Duodenal mucosa (tissue), 2 donors: ENCODE data around the gene ANKS1A.

Source experiments
- H3K27ac ChIP-seq: one replicate; pipeline ENCODE4 v1.7.0; 2013; ENCODE audit warnings: low read depth, low read length
- H3K27me3 ChIP-seq, 2 donors: one replicate each; pipeline ENCODE4 v1.7.0; 2013; ENCODE audit warnings: low read length in 2 of 2, control low read depth in 1 of 2; ENCODE audit not compliant: insufficient read depth in 2 of 2, control insufficient read depth in 1 of 2
- H3K36me3 ChIP-seq, 2 donors: one replicate each; pipeline ENCODE4 v1.7.0; 2013; ENCODE audit warnings: low read length in 2 of 2, control low read depth in 1 of 2; ENCODE audit not compliant: insufficient read depth in 2 of 2, control insufficient read depth in 1 of 2
- H3K4me1 ChIP-seq, 2 donors: one replicate each; pipeline ENCODE4 v1.7.0; 2013; ENCODE audit warnings: low read length in 2 of 2, control low read depth in 1 of 2; ENCODE audit not compliant: insufficient read depth in 2 of 2, control insufficient read depth in 1 of 2
- H3K4me3 ChIP-seq, 2 donors: one replicate each; pipeline ENCODE4 v1.7.0; 2013; ENCODE audit warnings: low read length in 2 of 2, low read depth in 1 of 2
- H3K9ac ChIP-seq, 2 donors: one replicate each; pipeline ENCODE4 v1.7.0; 2013; ENCODE audit warnings: low read length in 2 of 2, low read depth in 1 of 2
- H3K9me3 ChIP-seq, 2 donors: one replicate each; pipeline ENCODE4 v1.7.0; 2013; ENCODE audit warnings: low read length in 2 of 2, control low read depth in 1 of 2; ENCODE audit not compliant: control insufficient read depth in 1 of 2

Gene ANKS1A

DNA sequence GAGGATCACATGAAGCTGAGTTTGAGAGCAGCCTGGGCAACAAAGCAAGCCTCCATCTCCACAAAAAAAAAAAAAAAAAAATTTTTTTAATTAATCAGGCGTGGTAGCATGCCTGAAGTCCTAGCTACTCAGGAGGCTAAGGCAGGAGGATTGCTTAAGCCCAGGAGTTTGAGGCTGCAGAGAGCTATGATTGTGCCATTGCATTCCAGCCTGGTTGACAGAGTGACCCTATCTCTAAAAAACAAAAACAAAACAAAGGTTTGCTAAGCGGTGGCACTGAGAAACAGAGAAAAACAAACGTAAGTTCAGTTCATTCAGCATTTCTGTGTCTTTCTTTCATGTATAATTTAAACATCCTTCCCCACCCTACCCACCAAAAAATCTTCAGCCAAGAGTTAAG, 78.4 kb downstream of the ANKS1A start:
- H3K4me1 ChIP-seq: no peaks in the 10 kb centered on the region
- no peak overlapping the region for H3K9ac ChIP-seq
- H3K36me3 ChIP-seq: peaks cover 0 to 26% of the 10 kb centered on the region in 2 donors
- H3K9me3 ChIP-seq: no peaks in the 10 kb centered on the region
- no peak overlapping the region for H3K27ac ChIP-seq
- no peak overlapping the region for H3K4me3 ChIP-seq
- H3K27me3 ChIP-seq: no peaks in the 10 kb centered on the region

DNA sequence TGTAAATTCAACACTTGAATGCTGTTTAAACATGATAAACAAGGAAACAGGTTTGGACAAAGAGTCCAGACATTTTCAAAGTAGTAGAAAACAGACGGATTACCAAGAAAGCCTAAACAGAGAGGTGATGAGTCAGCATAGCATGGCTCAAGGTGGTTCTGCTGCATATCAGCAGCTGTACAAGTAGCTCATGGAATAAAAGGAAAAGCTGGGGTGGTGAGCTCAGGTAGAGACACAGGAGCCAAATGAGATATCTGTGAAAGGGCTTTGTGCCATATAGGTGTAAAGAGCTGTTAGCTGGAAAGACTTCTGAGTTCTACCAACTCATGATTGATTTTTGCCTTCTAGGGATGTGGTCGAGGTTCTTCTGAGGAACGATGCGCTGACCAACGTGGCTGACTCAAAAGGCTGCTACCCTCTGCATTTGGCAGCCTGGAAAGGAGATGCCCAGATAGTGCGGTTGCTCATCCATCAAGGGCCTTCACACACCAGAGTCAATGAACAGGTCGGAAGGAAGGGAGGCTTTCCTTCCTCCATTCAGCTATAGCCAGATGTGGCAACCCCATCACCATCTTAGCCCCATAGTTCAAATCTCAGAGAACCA, 80.7 kb downstream of the ANKS1A start:
- Histone ChIP-seq H3K9me3 (no peaks in the 10 kb centered on the region), H3K4me3 (no peak overlapping the region), H3K9ac (no peak overlapping the region), H3K27me3 (no peaks in the 10 kb centered on the region), H3K27ac (no peak overlapping the region), H3K36me3 (peaks cover 5 to 28% of the 10 kb centered on the region in 2 donors), H3K4me1 (no peaks in the 10 kb centered on the region)

DNA sequence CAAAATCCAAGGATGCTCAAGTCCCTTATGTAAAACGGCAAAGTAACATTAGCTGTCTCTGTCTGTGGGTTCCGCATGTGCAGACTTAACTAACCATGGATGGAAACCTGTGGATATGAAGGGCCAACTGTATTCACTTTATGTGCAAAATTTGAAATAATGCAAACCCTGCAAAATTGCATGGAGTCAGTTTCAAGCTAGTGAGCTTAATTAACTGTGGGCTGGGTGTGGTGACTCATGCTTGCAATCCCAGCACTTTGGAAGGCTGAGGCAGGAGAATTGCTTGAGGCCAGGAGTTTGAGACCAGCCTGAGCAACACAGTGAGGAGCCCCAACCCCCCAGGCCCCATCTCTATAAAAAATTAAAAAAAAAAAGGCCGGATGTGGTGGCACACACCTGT, 81.4 kb downstream of the ANKS1A start:
- Histone ChIP-seq H3K27me3 (no peaks in the 10 kb centered on the region), H3K36me3 (peaks cover 5 to 28% of the 10 kb centered on the region in 2 donors), H3K4me1 (no peaks in the 10 kb centered on the region), H3K27ac (no peak overlapping the region), H3K4me3 (no peak overlapping the region), H3K9ac (no peak overlapping the region), H3K9me3 (no peaks in the 10 kb centered on the region)

- Histone ChIP-seq H3K27me3 (no peaks in the 10 kb centered on the region), H3K9ac (no peak overlapping the region), H3K4me1 (no peaks in the 10 kb centered on the region), H3K36me3 (peaks cover 5 to 28% of the 10 kb centered on the region in 2 donors), H3K4me3 (no peak overlapping the region), H3K9me3 (no peaks in the 10 kb centered on the region), H3K27ac (no peak overlapping the region)
These were observed 81.9 kb downstream of the ANKS1A start for GRCh38 chr6:34970957-34971356.

- H3K9ac ChIP-seq: no peak overlapping the region
- H3K36me3 ChIP-seq: peaks cover 5 to 25% of the 10 kb centered on the region in 2 donors
- H3K27me3 ChIP-seq: no peaks in the 10 kb centered on the region
- no peak overlapping the region for H3K27ac ChIP-seq
- H3K4me1 ChIP-seq: no peaks in the 10 kb centered on the region
- H3K9me3 ChIP-seq: no peaks in the 10 kb centered on the region
- no peak overlapping the region for H3K4me3 ChIP-seq
These were observed 84.6 kb downstream of the ANKS1A start for GRCh38 chr6:34973547-34974248.

DNA sequence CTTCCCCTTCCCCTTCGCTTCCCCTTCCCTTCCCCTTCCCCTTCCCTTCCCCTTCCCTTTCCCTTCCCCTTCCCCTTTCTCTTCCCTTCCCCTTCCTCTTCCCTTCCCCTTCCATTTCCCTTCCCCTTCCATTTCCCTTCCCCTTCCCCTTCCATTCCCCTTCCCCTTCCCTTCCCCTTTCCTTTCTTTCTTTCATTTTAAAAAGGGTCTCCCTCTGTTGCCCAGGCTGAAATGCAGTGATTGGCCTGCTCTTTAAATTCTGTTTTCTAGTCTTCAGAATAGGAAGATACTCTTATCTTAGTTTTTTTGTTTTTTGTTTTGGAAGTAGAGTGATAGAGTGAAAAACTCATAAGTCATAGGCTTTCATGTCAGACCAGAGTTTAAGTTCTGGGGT, 85.2 kb downstream of the ANKS1A start:
- Histone ChIP-seq H3K9ac (no peak overlapping the region), H3K4me3 (no peak overlapping the region), H3K27me3 (no peaks in the 10 kb centered on the region), H3K27ac (no peak overlapping the region), H3K4me1 (no peaks in the 10 kb centered on the region), H3K36me3 (peaks cover 5 to 25% of the 10 kb centered on the region in 2 donors), H3K9me3 (no peaks in the 10 kb centered on the region)

GRCh38 chr6:34976239-34976638, 87.2 kb downstream of the ANKS1A start:
- Histone ChIP-seq H3K4me1 (no peaks in the 10 kb centered on the region), H3K9me3 (no peaks in the 10 kb centered on the region), H3K36me3 (peaks cover 5 to 12% of the 10 kb centered on the region in 2 donors), H3K27ac (no peak overlapping the region), H3K9ac (no peak overlapping the region), H3K27me3 (no peaks in the 10 kb centered on the region), H3K4me3 (no peak overlapping the region)

GRCh38 chr6:34979218-34979617, 90.2 kb downstream of the ANKS1A start:
- Histone ChIP-seq H3K4me3 (no peak overlapping the region), H3K27me3 (no peaks in the 10 kb centered on the region), H3K4me1 (no peaks in the 10 kb centered on the region), H3K9ac (no peak overlapping the region), H3K36me3 (peaks cover 2 to 27% of the 10 kb centered on the region in 2 donors), H3K9me3 (no peaks in the 10 kb centered on the region), H3K27ac (no peak overlapping the region)

GRCh38 chr6:34979994-34980393, 90.9 kb downstream of the ANKS1A start:
- Histone ChIP-seq H3K27ac (no peak overlapping the region), H3K9me3 (no peaks in the 10 kb centered on the region), H3K4me1 (no peaks in the 10 kb centered on the region), H3K4me3 (no peak overlapping the region), H3K27me3 (no peaks in the 10 kb centered on the region), H3K36me3 (peaks cover 8 to 29% of the 10 kb centered on the region in 2 donors), H3K9ac (no peak overlapping the region)

- Histone ChIP-seq H3K9me3 (no peaks in the 10 kb centered on the region), H3K27ac (no peak overlapping the region), H3K36me3 (peaks cover 14 to 43% of the 10 kb centered on the region in 2 donors), H3K4me1 (no peaks in the 10 kb centered on the region), H3K9ac (no peak overlapping the region), H3K27me3 (no peaks in the 10 kb centered on the region), H3K4me3 (no peak overlapping the region)
These were observed 92.3 kb downstream of the ANKS1A start for GRCh38 chr6:34981366-34981765.
